Regular cardiac myocyte (primary cell): ENCODE data around the gene TAPT1. TPM values are rescaled to one million over a fixed set of nuclear protein-coding genes. Genes with fewer than 3 reads are reported as not detected.

Source experiments
- total RNA-seq: library from RNA; depleted of rRNA; stranded (reverse); fragments of >200 nt; gene quantifications from 2 replicates; pipeline ENCODE4 v1.2.3, GENCODE V29; 2014

TAPT1 gene, protein sequence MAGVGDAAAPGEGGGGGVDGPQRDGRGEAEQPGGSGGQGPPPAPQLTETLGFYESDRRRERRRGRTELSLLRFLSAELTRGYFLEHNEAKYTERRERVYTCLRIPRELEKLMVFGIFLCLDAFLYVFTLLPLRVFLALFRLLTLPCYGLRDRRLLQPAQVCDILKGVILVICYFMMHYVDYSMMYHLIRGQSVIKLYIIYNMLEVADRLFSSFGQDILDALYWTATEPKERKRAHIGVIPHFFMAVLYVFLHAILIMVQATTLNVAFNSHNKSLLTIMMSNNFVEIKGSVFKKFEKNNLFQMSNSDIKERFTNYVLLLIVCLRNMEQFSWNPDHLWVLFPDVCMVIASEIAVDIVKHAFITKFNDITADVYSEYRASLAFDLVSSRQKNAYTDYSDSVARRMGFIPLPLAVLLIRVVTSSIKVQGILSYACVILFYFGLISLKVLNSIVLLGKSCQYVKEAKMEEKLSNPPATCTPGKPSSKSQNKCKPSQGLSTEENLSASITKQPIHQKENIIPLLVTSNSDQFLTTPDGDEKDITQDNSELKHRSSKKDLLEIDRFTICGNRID
- 17.8 and 21.4 TPM in 2 replicates for total RNA-seq

DNA sequence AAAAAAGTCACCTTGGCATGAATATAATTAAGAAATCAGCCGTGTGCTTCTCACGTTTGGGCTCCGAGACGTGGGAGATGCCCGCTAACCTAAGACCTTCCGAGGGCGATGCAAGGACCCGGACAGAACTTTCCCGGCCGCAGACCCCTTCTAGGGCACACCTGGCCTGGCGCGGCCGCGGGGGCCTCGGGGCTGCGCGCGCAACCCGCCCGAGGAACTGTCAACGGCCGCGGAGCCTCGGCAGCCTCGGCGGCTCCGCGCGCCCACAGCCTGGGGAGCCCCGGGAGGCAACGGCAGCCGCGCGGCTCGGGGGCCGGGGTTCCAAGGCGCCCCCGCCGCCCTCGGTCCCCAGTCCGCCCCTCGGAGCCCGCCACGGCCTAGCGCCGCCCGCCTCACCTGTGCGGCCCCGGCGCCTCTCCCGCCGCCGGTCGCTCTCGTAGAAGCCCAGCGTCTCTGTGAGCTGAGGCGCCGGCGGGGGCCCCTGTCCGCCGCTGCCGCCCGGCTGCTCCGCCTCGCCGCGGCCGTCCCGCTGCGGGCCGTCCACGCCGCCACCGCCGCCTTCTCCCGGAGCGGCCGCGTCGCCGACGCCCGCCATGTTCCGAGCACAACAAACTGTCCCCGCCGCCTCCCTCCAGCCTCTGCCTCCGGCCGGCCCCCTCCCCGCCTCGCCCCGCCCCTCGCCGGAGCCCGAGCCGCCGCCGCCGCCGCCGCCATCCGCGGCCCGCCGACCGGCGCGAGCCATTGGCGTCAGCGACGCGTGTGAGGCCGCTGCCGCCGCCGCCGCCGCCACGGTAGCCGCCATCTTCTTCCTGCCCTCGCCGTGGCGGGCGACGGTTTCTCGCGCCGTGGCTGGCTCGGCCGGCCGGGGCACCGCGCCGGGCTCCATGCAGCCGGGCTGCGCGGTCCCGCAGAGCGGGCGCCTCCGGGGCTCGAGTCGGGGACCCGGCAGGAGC is at the start of gene TAPT1:
TAPT1 (minus strand) TSS at position 609 of the 953 bp plus-strand sequence; CDS start at position 595, 14 bp downstream.

Other genes with a start within 250 kb of the TAPT1 start
- gene PROM1, start 142.4 kb downstream of the TAPT1 start, total RNA-seq, result 0.38 and 0.85 TPM in 2 replicates